Neural progenitor cell (in vitro differentiated cells): Measurements from ENCODE around the gene BHLHE40. TPM values are rescaled to one million over a fixed set of nuclear protein-coding genes. Genes with fewer than 3 reads are reported as not detected.

Source experiments
- DNase-seq: peaks from one replicate; pipeline ENCODE4 v3.0.0-alpha.2; 2016; ENCODE audit warnings: low spot score
- H2AFZ ChIP-seq: fragments of 200-600 bp; sonication (generic); replicated peaks from 2 replicates; pipeline ENCODE4 v1.6.1; 2016; ENCODE audit warnings: antibody characterized with exemption
- H3F3A ChIP-seq: fragments of 200-600 bp; sonication (generic); 2 replicates; pipeline ENCODE4 v1.6.1; 2016; ENCODE audit warnings: antibody characterized with exemption, low read depth
- H3K27ac ChIP-seq: fragments of 200-600 bp; sonication (generic); 2 replicates; pipeline ENCODE4 v1.5.1; 2016; ENCODE audit warnings: mild to moderate bottlenecking
- H3K27me3 ChIP-seq: fragments of 200-600 bp; sonication (generic); 2 replicates; pipeline ENCODE4 v1.6.1; 2016; ENCODE audit warnings: mild to moderate bottlenecking, moderate library complexity
- H3K36me3 ChIP-seq: fragments of 200-600 bp; sonication (generic); 2 replicates; pipeline ENCODE4 v1.5.1; 2016
- H3K4me1 ChIP-seq: fragments of 200-600 bp; sonication (generic); 2 replicates; pipeline ENCODE4 v1.6.1; 2016; ENCODE audit warnings: mixed run types
- H3K4me2 ChIP-seq: fragments of 200-600 bp; sonication (generic); 2 replicates; pipeline ENCODE4 v1.6.1; 2016
- H3K4me3 ChIP-seq: fragments of 200-600 bp; sonication (generic); 2 replicates; pipeline ENCODE4 v1.5.1; 2016
- H3K79me2 ChIP-seq: fragments of 200-600 bp; sonication (generic); 2 replicates; pipeline ENCODE4 v1.6.1; 2016; ENCODE audit warnings: low read depth
- H3K9ac ChIP-seq: fragments of 200-600 bp; sonication (generic); 2 replicates; pipeline ENCODE4 v1.6.1; 2016
- H3K9me3 ChIP-seq: fragments of 200-600 bp; sonication (generic); 2 replicates; pipeline ENCODE4 v1.5.1; 2016; ENCODE audit warnings: low read depth
- H4K20me1 ChIP-seq: fragments of 200-600 bp; sonication (generic); 2 replicates; pipeline ENCODE4 v1.6.1; 2016; ENCODE audit warnings: low read depth
- H3K27ac Mint-ChIP-seq: 3 replicates; pipeline ENCODE4 v1.8.0; 2021; ENCODE audit warnings: mixed read lengths
- H3K27me3 Mint-ChIP-seq: 2 replicates; pipeline ENCODE4 v1.8.0; 2022; ENCODE audit warnings: low read depth, mild to moderate bottlenecking, inconsistent platforms, moderate library complexity, mixed read lengths; ENCODE audit not compliant: insufficient read depth
- H3K36me3 Mint-ChIP-seq: 3 replicates; pipeline ENCODE4 v1.8.0; 2021; ENCODE audit warnings: mixed read lengths
- H3K4me1 Mint-ChIP-seq: 3 replicates; pipeline ENCODE4 v1.8.0; 2021; ENCODE audit warnings: mixed read lengths
- H3K4me3 Mint-ChIP-seq: 3 replicates; pipeline ENCODE4 v1.8.0; 2021; ENCODE audit warnings: mild to moderate bottlenecking, moderate library complexity, mixed read lengths
- H3K9me3 Mint-ChIP-seq: 3 replicates; pipeline ENCODE4 v1.8.0; 2020; ENCODE audit warnings: mixed read lengths
- EZH2 ChIP-seq: fragments of 200-600 bp; sonication (generic); IDR thresholded peaks from 2 replicates; pipeline ENCODE4 v1.6.1; 2017; ENCODE audit warnings: antibody characterized with exemption, mild to moderate bottlenecking, moderate library complexity
- EZH2phosphoT487 ChIP-seq: fragments of 200-600 bp; sonication (generic); IDR thresholded peaks from 2 replicates; pipeline ENCODE4 v1.6.1; 2017; ENCODE audit warnings: antibody characterized with exemption
- total RNA-seq: library from RNA; depleted of rRNA; stranded (reverse); fragments of >200 nt; gene quantifications from 2 replicates; pipeline ENCODE4 v1.2.3, GENCODE V29; 2015; ENCODE audit warnings: low replicate concordance
- TF ChIP-seq, protein P1 (sequence below): fragments of 200-600 bp; sonication (generic); IDR thresholded peaks from 2 replicates; pipeline ENCODE4 v1.5.1; 2017; ENCODE audit warnings: antibody characterized with exemption, mild to moderate bottlenecking

Gene BHLHE40
- total RNA-seq, 1 donor from 2014 or later: 0.34 TPM

DNA sequence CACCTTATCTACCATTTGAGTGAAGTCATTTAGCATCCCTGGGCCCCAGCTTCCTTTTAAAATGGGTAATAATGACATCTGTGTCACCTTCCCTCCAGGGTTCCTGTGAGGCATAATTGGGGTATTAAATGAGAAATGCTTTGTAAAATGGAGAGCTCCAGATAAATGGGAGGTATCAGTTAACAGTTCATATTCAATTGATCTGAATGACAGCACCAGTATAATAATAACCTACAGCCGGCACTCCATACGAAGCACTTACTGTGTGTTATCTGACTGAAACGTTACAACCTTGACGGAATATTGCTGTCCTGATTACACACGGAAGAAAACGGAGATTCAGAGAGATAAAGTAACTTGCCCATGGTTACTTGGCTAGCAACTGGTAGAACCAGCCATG, 53.6 kb downstream of the BHLHE40 start:
- H3K79me2 ChIP-seq: no peaks in the 10 kb centered on the region
- Mint-ChIP-seq H3K27ac (no peak overlapping the region), H3K4me3 (no peak overlapping the region), H3K27me3 (peaks cover under 1% of the 10 kb centered on the region), H3K9me3 (no peaks in the 10 kb centered on the region), H3K36me3 (no peaks in the 10 kb centered on the region), H3K4me1 (peaks cover 6% of the 10 kb centered on the region)
- H3K9ac ChIP-seq: no peak overlapping the region
- TF ChIP-seq EZH2 (no peak), EZH2phosphoT487 (no peak)
- TF ChIP-seq, protein P1, sequence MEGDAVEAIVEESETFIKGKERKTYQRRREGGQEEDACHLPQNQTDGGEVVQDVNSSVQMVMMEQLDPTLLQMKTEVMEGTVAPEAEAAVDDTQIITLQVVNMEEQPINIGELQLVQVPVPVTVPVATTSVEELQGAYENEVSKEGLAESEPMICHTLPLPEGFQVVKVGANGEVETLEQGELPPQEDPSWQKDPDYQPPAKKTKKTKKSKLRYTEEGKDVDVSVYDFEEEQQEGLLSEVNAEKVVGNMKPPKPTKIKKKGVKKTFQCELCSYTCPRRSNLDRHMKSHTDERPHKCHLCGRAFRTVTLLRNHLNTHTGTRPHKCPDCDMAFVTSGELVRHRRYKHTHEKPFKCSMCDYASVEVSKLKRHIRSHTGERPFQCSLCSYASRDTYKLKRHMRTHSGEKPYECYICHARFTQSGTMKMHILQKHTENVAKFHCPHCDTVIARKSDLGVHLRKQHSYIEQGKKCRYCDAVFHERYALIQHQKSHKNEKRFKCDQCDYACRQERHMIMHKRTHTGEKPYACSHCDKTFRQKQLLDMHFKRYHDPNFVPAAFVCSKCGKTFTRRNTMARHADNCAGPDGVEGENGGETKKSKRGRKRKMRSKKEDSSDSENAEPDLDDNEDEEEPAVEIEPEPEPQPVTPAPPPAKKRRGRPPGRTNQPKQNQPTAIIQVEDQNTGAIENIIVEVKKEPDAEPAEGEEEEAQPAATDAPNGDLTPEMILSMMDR: no peak
- H3F3A ChIP-seq: no peaks in the 10 kb centered on the region
- H4K20me1 ChIP-seq: no peaks in the 10 kb centered on the region
- no peak overlapping the region for H3K27ac ChIP-seq
- no peak for DNase-seq
- H3K4me2 ChIP-seq: no peak overlapping the region
- no peaks in the 10 kb centered on the region for H3K4me1 ChIP-seq
- H3K9me3 ChIP-seq: no peaks in the 10 kb centered on the region
- H3K36me3 ChIP-seq: no peaks in the 10 kb centered on the region
- H3K27me3 ChIP-seq: no peaks in the 10 kb centered on the region
- no peak overlapping the region for H2AFZ ChIP-seq
- no peak overlapping the region for H3K4me3 ChIP-seq

Other genes with a start within 250 kb of the BHLHE40 start
- gene ARL8B, start 142.9 kb downstream of the BHLHE40 start, total RNA-seq: 29.2 and 39.3 TPM in 2 replicates
- 11.8 and 12.3 TPM in 2 replicates for gene EDEM1, start 208.3 kb downstream of the BHLHE40 start, total RNA-seq